GM12878 (cell line): ENCODE results near the gene MYO7A. TPM values are rescaled to one million over a fixed set of nuclear protein-coding genes. Genes with fewer than 3 reads are reported as not detected.

Source experiments
- ATAC-seq: fragments of 200-7000 bp; cut with Tn5 transposase; 3 replicates; pipeline ENCODE4 v1.9.1; 2020; ENCODE audit warnings: mild to moderate bottlenecking, moderate library complexity
- BruUV-seq: library from RNA; stranded (reverse); fragments of 400-500 nt; replicated peaks from 2 replicates; lab custom pipeline; 2021; lab: Mats Ljungman, UMichigan
- CTCF ChIA-PET: fragments of 300-600 bp; sonication (Branson Sonifier 250); formaldehyde crosslinking; extraction: SDS; loops from one replicate; lab custom pipeline; 2021; ENCODE audit warnings: inconsistent platforms; lab: Yijun Ruan, JAX
- POLR2A ChIA-PET: fragments of 350-600 bp; formaldehyde crosslinking; extraction: SDS; loops from one replicate; lab custom pipeline; 2021; ENCODE audit warnings: inconsistent platforms; lab: Charles Lee
- RAD21 ChIA-PET: fragments of 300-600 bp; sonication (Branson Sonifier 250); formaldehyde crosslinking; loops from one replicate; lab custom pipeline; 2023; ENCODE audit warnings: antibody characterized with exemption; ENCODE audit not compliant: unreplicated experiment; lab: Charles Lee
- SMC1A ChIA-PET: fragments of 300-600 bp; sonication (Branson Sonifier 250); formaldehyde crosslinking; loops from one replicate; lab custom pipeline; 2023; ENCODE audit not compliant: unreplicated experiment, uncharacterized antibody; lab: Charles Lee
- DNase-seq: peaks from one replicate; pipeline ENCODE4 v3.0.0-alpha.2; 2011; ENCODE audit warnings: low read depth, low spot score
- FAIRE-seq: peaks from 3 replicates; lab custom pipeline; 2011; peaks lifted over from hg19 to GRCh38; lab: Jason Lieb, UNC
- H2AFZ ChIP-seq: 2 replicates; pipeline ENCODE4 v1.6.0; 2011; ENCODE audit warnings: low read depth, low read length, control low read depth; ENCODE audit not compliant: control insufficient read depth
- H3K27ac ChIP-seq: 2 replicates; pipeline ENCODE4 v1.5.1; 2011; ENCODE audit warnings: control low read depth; ENCODE audit not compliant: control insufficient read depth, insufficient read depth
- H3K27me3 ChIP-seq, 2 experiments: replicated peaks in 1 of 2; 2 replicates each; pipeline versions ENCODE4 v1.6.0 to v1.6.1; 2011; ENCODE audit warnings: low read length in 1 of 2; ENCODE audit not compliant: control insufficient read depth in 2 of 2, insufficient read depth in 2 of 2
- H3K36me3 ChIP-seq, 2 experiments: 2 replicates each; pipeline ENCODE4 v1.5.1; 2011; ENCODE audit warnings: low read length in 1 of 2; ENCODE audit not compliant: control insufficient read depth in 2 of 2, insufficient read depth in 2 of 2
- H3K4me1 ChIP-seq: 2 replicates; pipeline ENCODE4 v1.6.1; 2011; ENCODE audit warnings: mild to moderate bottlenecking, low read length, moderate library complexity, mixed read lengths; ENCODE audit not compliant: control insufficient read depth, insufficient read depth
- H3K4me2 ChIP-seq: 2 replicates; pipeline ENCODE4 v1.6.0; 2011; ENCODE audit warnings: control low read depth; ENCODE audit not compliant: control insufficient read depth, insufficient read depth
- H3K4me3 ChIP-seq: fragments of 200-600 bp; sonication (generic); 2 replicates; pipeline ENCODE4 v1.5.1; 2016
- H3K79me2 ChIP-seq: 2 replicates; pipeline ENCODE4 v1.6.0; 2011; ENCODE audit warnings: low read length; ENCODE audit not compliant: control insufficient read depth, insufficient read depth
- H3K9ac ChIP-seq: 2 replicates; pipeline ENCODE4 v1.8.0; 2011; ENCODE audit warnings: low read length, control low read depth, mixed read lengths; ENCODE audit not compliant: control insufficient read depth, insufficient read depth
- H3K9me3 ChIP-seq: replicated peaks from 3 replicates; pipeline ENCODE4 v1.5.1; 2011; ENCODE audit warnings: mild to moderate bottlenecking, low read length; ENCODE audit not compliant: control insufficient read depth, insufficient read depth
- H4K20me1 ChIP-seq: 2 replicates; pipeline ENCODE4 v1.6.0; 2011; ENCODE audit not compliant: control insufficient read depth, insufficient read depth
- ESRRA ChIP-seq: IDR thresholded peaks from 2 replicates; pipeline ENCODE4 v1.6.1; 2012; ENCODE audit warnings: mild to moderate bottlenecking, low read length, improper control_type of control experiment
- FOXK2 ChIP-seq: fragments of 450-650 bp; IDR thresholded peaks from 2 replicates; pipeline ENCODE4 v1.6.1; 2017; ENCODE audit warnings: mild to moderate bottlenecking, moderate library complexity
- GATAD2B ChIP-seq: fragments of 450-650 bp; conservative IDR thresholded peaks from 2 replicates; pipeline ENCODE4 v1.6.1; 2017; ENCODE audit warnings: low read depth, mild to moderate bottlenecking, moderate library complexity
- JUNB ChIP-seq: IDR thresholded peaks from 2 replicates; pipeline ENCODE4 v1.6.1; 2016; ENCODE audit warnings: antibody characterized with exemption, mild to moderate bottlenecking
- KLF5 ChIP-seq: fragments of 450-650 bp; IDR thresholded peaks from 2 replicates; pipeline ENCODE4 v1.6.1; 2014; ENCODE audit warnings: mild to moderate bottlenecking; ENCODE audit not compliant: partially characterized antibody
- NKRF ChIP-seq: fragments of 450-650 bp; conservative IDR thresholded peaks from 2 replicates; pipeline ENCODE4 v1.6.1; 2017; ENCODE audit warnings: mild to moderate bottlenecking, moderate library complexity
- PBX3 ChIP-seq: IDR thresholded peaks from 2 replicates; pipeline ENCODE4 v1.6.1; 2011; ENCODE audit warnings: mild to moderate bottlenecking, low read depth, low read length, moderate library complexity; ENCODE audit not compliant: insufficient replicate concordance
- POLR2AphosphoS2 ChIP-seq: IDR thresholded peaks from 2 replicates; pipeline ENCODE4 v1.6.1; 2011; ENCODE audit warnings: low read depth, mild to moderate bottlenecking, low read length, improper control_type of control experiment, moderate library complexity
- POLR2AphosphoS5 ChIP-seq: IDR thresholded peaks from 2 replicates; pipeline ENCODE4 v1.6.1; 2011; ENCODE audit warnings: mild to moderate bottlenecking, low read length, inconsistent platforms
- RELA ChIP-seq: fragments of 450-650 bp; IDR thresholded peaks from 2 replicates; pipeline ENCODE4 v1.8.0; 2014; ENCODE audit warnings: borderline replicate concordance; ENCODE audit not compliant: partially characterized antibody
- ZBED1 ChIP-seq: IDR thresholded peaks from 2 replicates; pipeline ENCODE4 v1.6.1; 2016; ENCODE audit warnings: borderline replicate concordance
- WGBS: methylation state at CpG from one replicate; pipeline ENCODE4 v1.1.6; 2016; ENCODE audit warnings: low lambda C conversion rate; ENCODE audit not compliant: insufficient replicate concordance, insufficient coverage; ENCODE audit errors: missing lambda C conversion rate; 5-methylcytosine and 5-hydroxymethylcytosine counted together
- in situ Hi-C: fragments of 300-500 bp; cut with MboI; formaldehyde crosslinking; loops from 9 replicates; pipeline ENCODE4 v1.14.3; 2018; ENCODE audit warnings: mixed read lengths
- intact Hi-C: fragments of 100-400 bp; cut with micrococcal nuclease; formaldehyde crosslinking; loops from one replicate; pipeline ENCODE4 v1.14.2; 2022; ENCODE audit not compliant: unreplicated experiment
- polyA plus RNA-seq, 11 experiments: library from polyadenylated mRNA; depleted of rRNA in 4 of 11; unstranded in 6 of 11; stranded (reverse) in 5 of 11; fragments of >200 nt; fragmentation: Nextera tagmentation in 4 of 11; fragmentation: Illumina TruSeq in 1 of 11; extraction: Ambion mirVana in 4 of 11; extraction: Trizol in 1 of 11; gene quantifications; 1 replicate in 1 of 11; 2 replicates in 10 of 11; pipeline versions ENCODE4 v1.2.1 to v1.2.3, GENCODE V29; 2011 to 2016; ENCODE audit warnings: inconsistent platforms in 2 of 11, missing spikeins in 2 of 11, low read depth in 1 of 11
- total RNA-seq, 4 experiments: library from RNA; depleted of rRNA in 3 of 4; stranded (reverse); fragments of >200 nt in 3 of 4; fragmentation: Illumina TruSeq in 1 of 4; extraction: Trizol in 1 of 4; gene quantifications; 2 replicates each; pipeline versions ENCODE4 v1.2.1 to v1.2.3, GENCODE V29; 2013 to 2021

Gene MYO7A
- total and polyA plus RNA-seq, 10 of the 15 experiments (the other 5 are each of a cell fraction or from before 2014, with no cell fraction given), result 0.01 to 0.21 (median 0.04) TPM; not detected in 6

- no peak for TF ChIP-seq FOXK2
- no peak for TF ChIP-seq GATAD2B
- no peak for TF ChIP-seq KLF5
- no peak for TF ChIP-seq ZBED1
- no peak for TF ChIP-seq PBX3
- no peak for TF ChIP-seq POLR2AphosphoS2
- TF ChIP-seq, all 136 proteins: peak for 0
Measured at GRCh38 chr11:77179681-77180080, 51.6 kb downstream of the MYO7A start (continued).

GRCh38 chr11:77180346-77180745, 52.3 kb downstream of the MYO7A start:
- 51% methylated on average over 11 of the region's 11 CpGs for WGBS
- Histone ChIP-seq H3K36me3 (no peaks in the 10 kb centered on the region), H4K20me1 (no peaks in the 10 kb centered on the region), H3K27ac (no peak overlapping the region), H3K4me1 (peaks cover 7% of the 10 kb centered on the region), H3K27me3 (peaks cover 0 to 4% of the 10 kb centered on the region in 2 experiments; a peak in 2 of 4 replicates), H3K4me3 (no peak overlapping the region), H3K79me2 (no peaks in the 10 kb centered on the region), H3K9me3 (no peaks in the 10 kb centered on the region), H3K4me2 (no peak overlapping the region), H2AFZ (no peak overlapping the region), H3K9ac (no peak overlapping the region)
- intact Hi-C loops, result no loop called here
- ChIA-PET SMC1A (no interaction called here), RAD21 (no interaction called here), CTCF (no interaction called here), POLR2A (interaction anchor here (0.5 kb wide), 1 partner anchor 830 kb away, joined by 3 read pairs; no protein-coding TSS in a partner anchor)
- BruUV-seq, result no TSS peak
- TF ChIP-seq JUNB (no peak), ESRRA (no peak), NKRF (no peak), POLR2AphosphoS5 (no peak), RELA (no peak)
- DNase-seq (no peak), ATAC-seq (no peak), FAIRE-seq (no peak)
- in situ Hi-C loops, result no loop called here
